Activated naive CD8-positive, alpha-beta T cell treated with anti-CD3 and anti-CD28 coated beads, Interleukin-2, amount 50 U/mL, for 24 hours (primary cell): Measurements from ENCODE around the gene MOAP1.
"Not testable (repeated sequence)": the region's sequence is repeated elsewhere in the genome, so short reads cannot be mapped to it uniquely, and the experiment has no call there.

Experiments used
- ATAC-seq: fragments of 150-1000 bp; cut with Tn5 transposase; one replicate; pipeline ENCODE4 v1.10.0; 2021
- DNase-seq: peaks from one replicate; pipeline ENCODE4 v3.0.0; 2021
- H3K27ac Mint-ChIP-seq: one replicate; pipeline ENCODE4 v1.8.0; 2021; ENCODE audit warnings: mild to moderate bottlenecking, mixed read lengths
- H3K27me3 Mint-ChIP-seq: one replicate; pipeline ENCODE4 v1.8.0; 2021; ENCODE audit warnings: mixed read lengths
- H3K36me3 Mint-ChIP-seq: one replicate; pipeline ENCODE4 v1.8.0; 2021; ENCODE audit warnings: low read depth, mixed read lengths
- H3K4me1 Mint-ChIP-seq: one replicate; pipeline ENCODE4 v1.8.0; 2021; ENCODE audit warnings: mixed read lengths
- H3K4me3 Mint-ChIP-seq: one replicate; pipeline ENCODE4 v1.8.0; 2021; ENCODE audit warnings: mild to moderate bottlenecking, moderate library complexity, mixed read lengths
- H3K9me3 Mint-ChIP-seq: one replicate; pipeline ENCODE4 v1.8.0; 2021; ENCODE audit warnings: mixed read lengths

The MOAP1 gene

GRCh38 chr14:93137864-93138263, 46.8 kb downstream of the MOAP1 start:
- Mint-ChIP-seq H3K27ac (no peak overlapping the region), H3K4me3 (no peak overlapping the region), H3K4me1 (peaks cover 2% of the 10 kb centered on the region), H3K27me3 (no peaks in the 10 kb centered on the region), H3K9me3 (no peaks in the 10 kb centered on the region), H3K36me3 (no peaks in the 10 kb centered on the region)
- ATAC-seq (no peak), DNase-seq (no peak)

- ATAC-seq, DNase-seq, H3K4me3 Mint-ChIP-seq, H3K9me3 Mint-ChIP-seq, H3K27ac Mint-ChIP-seq, H3K27me3 Mint-ChIP-seq, H3K36me3 Mint-ChIP-seq, H3K4me1 Mint-ChIP-seq: not testable (repeated sequence)
Observed at GRCh38 chr14:93136508-93136907, 48.2 kb downstream of the MOAP1 start.

- Mint-ChIP-seq H3K27ac (no peak overlapping the region), H3K4me3 (no peak overlapping the region), H3K4me1 (peaks cover 2% of the 10 kb centered on the region), H3K9me3 (no peaks in the 10 kb centered on the region), H3K27me3 (no peaks in the 10 kb centered on the region), H3K36me3 (no peaks in the 10 kb centered on the region)
- no peak for DNase-seq
- no peak for ATAC-seq
Observed at GRCh38 chr14:93136009-93136408, 48.7 kb downstream of the MOAP1 start.

GRCh38 chr14:93135399-93135798, 49.3 kb downstream of the MOAP1 start:
- Mint-ChIP-seq H3K36me3 (no peaks in the 10 kb centered on the region), H3K4me1 (peaks cover 2% of the 10 kb centered on the region), H3K4me3 (no peak overlapping the region), H3K9me3 (no peaks in the 10 kb centered on the region), H3K27ac (peak overlapping the region; percentile 18), H3K27me3 (no peaks in the 10 kb centered on the region)
- ATAC-seq (no peak), DNase-seq (no peak)

GRCh38 chr14:93133464-93133863, 51.2 kb downstream of the MOAP1 start:
- no peaks in the 10 kb centered on the region for H3K9me3 Mint-ChIP-seq
- no peak for ATAC-seq
- no peaks in the 10 kb centered on the region for H3K36me3 Mint-ChIP-seq
- DNase-seq = no peak
- H3K27me3 Mint-ChIP-seq = no peaks in the 10 kb centered on the region
- H3K4me1 Mint-ChIP-seq = no peaks in the 10 kb centered on the region
- no peak overlapping the region for H3K27ac Mint-ChIP-seq
- no peak overlapping the region for H3K4me3 Mint-ChIP-seq

- peak; percentile 52 for ATAC-seq
- no peak overlapping the region for H3K27ac Mint-ChIP-seq
- H3K9me3 Mint-ChIP-seq = no peaks in the 10 kb centered on the region
- no peak overlapping the region for H3K4me3 Mint-ChIP-seq
- H3K4me1 Mint-ChIP-seq = no peaks in the 10 kb centered on the region
- H3K36me3 Mint-ChIP-seq = no peaks in the 10 kb centered on the region
- peak; percentile 7 for DNase-seq
- no peaks in the 10 kb centered on the region for H3K27me3 Mint-ChIP-seq
Observed at GRCh38 chr14:93132472-93133065, 52.1 kb downstream of the MOAP1 start.
